GM06990 (cell line): ENCODE data around the gene RFTN1.

ENCODE experiments used
- DNase-seq: peaks from one replicate; pipeline ENCODE4 v3.0.0-alpha.2; 2011; ENCODE audit not compliant: insufficient read length; ENCODE audit errors: extremely low read depth
- H3K27me3 ChIP-seq: replicated peaks from 2 replicates; pipeline ENCODE4 v1.6.0; 2011; ENCODE audit warnings: low read length; ENCODE audit not compliant: control insufficient read depth, insufficient read depth
- H3K36me3 ChIP-seq: 2 replicates; pipeline ENCODE4 v1.5.1; 2011; ENCODE audit warnings: low read length; ENCODE audit not compliant: control insufficient read depth, insufficient read depth
- H3K4me3 ChIP-seq: replicated peaks from 2 replicates; pipeline ENCODE4 v1.5.1; 2011; ENCODE audit warnings: low read depth, mild to moderate bottlenecking, control low read depth, low read length
- CTCF ChIP-seq: IDR thresholded peaks from 2 replicates; pipeline ENCODE4 v1.5.1; 2011; ENCODE audit warnings: low read length, control low read depth, mild to moderate bottlenecking, inconsistent platforms; ENCODE audit not compliant: insufficient read depth, poor library complexity, severe bottlenecking

Gene RFTN1

GRCh38 chr3:16304061-16305010, 209.2 kb downstream of the RFTN1 start:
- Histone ChIP-seq H3K4me3 (no peak overlapping the region), H3K36me3 (peaks cover 3% of the 10 kb centered on the region; the same call in 1 of the 2 replicates), H3K27me3 (no peaks in the 10 kb centered on the region)
- DNase-seq = no peak
- TF ChIP-seq CTCF = no peak

GRCh38 chr3:16303037-16303575, 210.4 kb downstream of the RFTN1 start:
- peaks cover under 1% of the 10 kb centered on the region; the same call in 1 of the 2 replicates for H3K36me3 ChIP-seq

GRCh38 chr3:16302082-16302631, 211.3 kb downstream of the RFTN1 start:
- Histone ChIP-seq H3K27me3 (no peaks in the 10 kb centered on the region), H3K36me3 (no peaks in the 10 kb centered on the region), H3K4me3 (no peak overlapping the region)
- DNase-seq = peak; percentile 23
- no peak for TF ChIP-seq CTCF

More at GRCh38 chr3:16303037-16303575, 210.4 kb downstream of the RFTN1 start:
- no peak for TF ChIP-seq CTCF
- no peak for DNase-seq
- Histone ChIP-seq H3K27me3 (no peaks in the 10 kb centered on the region), H3K4me3 (no peak overlapping the region)

- Histone ChIP-seq H3K4me3 (no peak overlapping the region), H3K36me3 (no peaks in the 10 kb centered on the region), H3K27me3 (no peaks in the 10 kb centered on the region)
- TF ChIP-seq CTCF = no peak
- DNase-seq = no peak
Observed at GRCh38 chr3:16301507-16301906, 212.0 kb downstream of the RFTN1 start.

- no peaks in the 10 kb centered on the region for H3K36me3 ChIP-seq
Observed at GRCh38 chr3:16300881-16301359, 212.6 kb downstream of the RFTN1 start.

More at GRCh38 chr3:16300881-16301359, 212.6 kb downstream of the RFTN1 start:
- TF ChIP-seq CTCF = no peak
- DNase-seq = peak; percentile 22
- H3K27me3 ChIP-seq = no peaks in the 10 kb centered on the region
- no peak overlapping the region for H3K4me3 ChIP-seq
